GM18526 (cell line): ENCODE measurements around the gene MESP2.

Experiments used
- POLR2A ChIP-seq: IDR thresholded peaks from 3 replicates; pipeline ENCODE4 v1.6.1; 2011; ENCODE audit not compliant: insufficient read length; ENCODE audit errors: extremely low read depth

MESP2 gene

GRCh38 chr15:89823836-89824606, 47.9 kb downstream of the MESP2 start:
- TF ChIP-seq POLR2A: no peak

GRCh38 chr15:89824607-89824867, 48.4 kb downstream of the MESP2 start:
- no peak for TF ChIP-seq POLR2A

GRCh38 chr15:89825271-89825940, 49.3 kb downstream of the MESP2 start:
- TF ChIP-seq POLR2A: no peak

- TF ChIP-seq POLR2A: no peak
Measured at GRCh38 chr15:89826671-89827655, 50.8 kb downstream of the MESP2 start.

GRCh38 chr15:89827829-89828228, 51.7 kb downstream of the MESP2 start:
- no peak for TF ChIP-seq POLR2A
